Stomach (tissue), 4 donors: ENCODE results near the gene ECM1.

ENCODE experiments used
- EP300 ChIP-seq: sonication (generic); formaldehyde crosslinking; IDR thresholded peaks from one replicate; pipeline ENCODE4 v1.6.1; 2017; ENCODE audit warnings: antibody characterized with exemption
- POLR2A ChIP-seq, 4 donors: fragments of 450-650 bp; IDR thresholded peaks; one replicate each; pipeline ENCODE4 v1.6.1; 2016; ENCODE audit warnings: antibody characterized with exemption in 4 of 4, control low read depth in 2 of 4, mild to moderate bottlenecking in 1 of 4, moderate library complexity in 1 of 4
- POLR2AphosphoS5 ChIP-seq, 3 donors: sonication (generic); formaldehyde crosslinking; IDR thresholded peaks; one replicate each; pipeline ENCODE4 v1.6.1; 2016; ENCODE audit warnings: antibody characterized with exemption in 3 of 3

- TF ChIP-seq EP300 (no peak), POLR2A (IDR thresholded peaks at IDR 0.05) (no peak), POLR2AphosphoS5 (IDR thresholded peaks at IDR 0.05) (no peak)
Observed at GRCh38 chr1:150562446-150563339, 54.8 kb downstream of the ECM1 start.
